ENCODE data around the gene CATSPERE.
"Not testable (repeated sequence)": the region's sequence is repeated elsewhere in the genome, so short reads cannot be mapped to it uniquely, and the experiment has no call there.

Gene CATSPERE

DNA sequence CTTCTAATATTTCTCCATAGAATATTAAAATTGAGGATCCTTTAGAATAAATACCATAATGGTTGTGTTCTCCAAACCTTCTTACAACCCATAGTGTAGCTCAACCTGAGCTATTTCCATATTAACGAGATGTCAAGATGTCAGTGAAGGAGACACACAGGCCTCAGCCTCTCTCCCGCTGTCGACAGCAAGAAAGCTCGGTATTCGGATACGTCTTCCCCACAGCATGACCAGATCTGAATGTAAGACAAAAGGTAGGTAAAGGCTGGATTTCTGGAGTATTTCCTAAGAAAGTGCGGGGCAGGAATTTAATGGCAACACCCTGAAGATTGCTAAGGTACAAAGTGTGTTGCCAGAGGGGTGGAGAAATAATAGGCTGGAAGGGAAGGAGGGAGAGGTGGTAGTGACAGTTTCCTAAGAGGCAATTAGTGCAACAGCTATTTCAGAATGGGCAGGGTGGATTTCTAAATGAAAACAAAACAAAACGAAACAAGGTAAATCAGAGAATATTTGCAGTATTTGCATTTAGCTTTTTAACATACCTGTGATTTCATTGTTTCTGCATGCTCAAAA lies 11.1 kb upstream of the CATSPERE start:
- DNase-seq = no peak

DNA sequence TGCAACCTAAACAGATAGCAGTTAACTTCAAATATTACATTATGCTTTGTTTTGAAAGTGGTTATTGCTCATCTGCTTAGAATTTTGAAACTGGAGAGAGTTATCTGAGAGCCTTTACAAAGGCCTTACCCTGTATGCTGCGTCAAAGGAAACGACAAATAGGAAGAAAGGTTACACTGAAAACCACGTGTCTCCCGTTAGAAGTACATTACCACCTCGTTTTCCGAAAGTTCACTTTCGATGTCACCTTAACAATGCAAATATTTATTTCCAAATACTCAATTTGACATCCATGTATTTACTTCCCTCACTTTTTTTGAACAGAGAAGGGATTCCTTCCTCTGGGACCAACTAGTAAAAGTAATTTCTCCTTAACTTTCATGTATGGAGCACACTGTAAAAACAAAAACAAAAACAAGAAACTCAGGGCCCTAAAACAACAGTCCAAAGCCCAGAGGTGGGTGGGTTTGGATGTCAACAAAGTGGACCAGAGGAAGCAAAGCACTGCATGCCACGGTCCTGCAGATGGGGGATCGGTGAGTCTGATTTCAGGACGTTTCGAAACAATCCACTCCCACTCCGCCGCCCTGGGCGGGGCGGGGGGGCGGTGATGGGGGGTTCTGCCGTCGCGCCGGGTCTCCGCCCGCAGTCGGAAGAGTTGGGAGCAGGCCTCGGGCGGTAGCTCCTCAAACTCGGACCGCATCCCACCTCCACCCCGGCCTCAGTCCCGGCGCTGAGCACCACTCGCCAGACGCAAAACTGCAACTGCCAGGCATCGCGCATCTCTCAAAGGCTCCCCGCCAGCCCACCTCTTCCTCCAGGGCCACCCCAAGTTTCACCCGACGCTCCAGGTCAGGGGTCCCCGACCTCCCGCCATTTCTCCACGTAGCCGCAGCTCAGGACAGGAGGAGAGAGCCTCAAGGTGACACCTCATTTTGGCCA lies 10.2 kb upstream of the CATSPERE start:
- peak; percentile 47 to 51 for DNase-seq

DNA sequence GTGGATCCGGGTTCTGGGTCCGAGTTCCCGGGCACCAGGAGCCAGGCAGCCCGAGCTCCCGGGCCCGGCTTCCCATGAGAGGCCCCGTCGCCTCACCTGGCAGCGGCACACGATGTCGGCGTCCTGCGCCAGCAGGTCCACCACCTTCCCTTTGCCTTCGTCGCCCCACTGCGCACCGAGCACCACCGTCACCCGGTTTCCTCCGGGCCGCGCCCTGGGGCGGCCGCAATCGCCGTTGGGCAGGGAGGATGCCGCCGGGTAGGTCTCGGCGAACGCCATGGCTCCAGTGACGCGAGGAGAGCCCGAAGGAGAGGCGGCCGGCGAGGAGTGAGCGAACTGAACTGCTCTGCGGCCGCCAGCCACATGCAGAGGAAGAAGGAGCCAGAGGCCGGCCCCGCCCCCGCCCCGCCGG lies 9.5 kb upstream of the CATSPERE start, which contains the start of gene ADSS2:
ADSS2 (minus strand) TSS at position 371 of the 412 bp plus-strand sequence; CDS start at position 279, 92 bp downstream.
- DNase-seq = no peak

DNA sequence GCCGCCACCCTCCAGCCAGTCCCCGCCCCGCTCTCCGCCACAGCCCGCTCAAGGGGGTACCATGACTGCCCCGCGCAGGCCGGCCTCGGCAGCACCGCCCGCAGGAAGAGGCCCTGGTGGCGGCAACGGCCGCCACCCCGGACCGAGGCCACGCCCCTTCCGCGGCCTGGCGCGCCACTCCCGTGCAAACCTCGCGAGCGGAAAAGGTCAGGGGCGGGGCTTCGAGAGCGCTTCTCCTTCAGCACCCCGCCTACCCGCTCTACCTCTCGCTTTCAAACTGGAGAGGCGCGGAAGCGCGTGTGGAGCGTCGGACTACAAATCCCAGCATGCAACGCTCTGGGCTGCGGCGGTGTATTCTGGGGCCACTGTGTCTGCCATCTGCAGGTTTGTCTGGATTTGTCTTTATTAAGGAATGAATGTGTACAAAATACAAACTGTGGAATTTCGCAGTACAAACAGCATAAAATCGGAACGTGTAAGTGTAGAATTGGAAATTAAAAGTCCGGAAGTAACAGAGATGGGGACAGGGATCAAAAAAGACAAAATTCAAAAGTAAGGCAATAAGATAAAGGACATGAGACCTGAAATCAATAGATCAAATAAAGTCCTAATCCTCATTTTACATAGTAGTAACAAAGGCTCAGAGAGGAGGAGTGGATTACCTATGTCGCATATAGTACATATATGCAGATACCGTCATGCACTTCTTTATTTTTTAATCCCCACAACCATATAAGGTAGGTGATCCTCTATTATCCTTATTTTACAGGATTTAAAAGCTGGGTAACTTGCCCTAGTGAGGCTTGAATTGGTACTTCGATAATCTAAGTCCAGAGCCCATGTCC lies 8.9 kb upstream of the CATSPERE start:
- peak; percentile 98 for DNase-seq

DNA sequence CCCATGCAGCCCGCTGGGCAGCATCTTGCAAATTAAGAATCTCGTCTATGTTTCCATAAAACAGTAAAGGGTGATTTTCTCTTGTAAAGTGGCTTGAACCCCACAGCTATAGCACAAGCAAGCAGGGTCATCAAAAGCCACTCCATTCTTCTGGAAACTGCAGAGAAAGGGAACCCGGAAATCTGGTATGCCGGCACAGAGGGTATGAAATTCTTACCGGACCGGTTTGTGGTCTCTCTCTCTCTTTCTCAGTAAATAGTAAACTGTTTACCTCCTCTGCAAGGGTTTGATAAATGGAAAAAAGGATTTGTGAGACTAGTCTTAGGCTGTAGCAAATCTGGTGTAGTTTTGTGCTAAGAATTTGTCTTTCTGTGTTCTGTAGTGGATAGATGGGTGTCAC lies 6.7 kb upstream of the CATSPERE start:
- no peak for DNase-seq

DNA sequence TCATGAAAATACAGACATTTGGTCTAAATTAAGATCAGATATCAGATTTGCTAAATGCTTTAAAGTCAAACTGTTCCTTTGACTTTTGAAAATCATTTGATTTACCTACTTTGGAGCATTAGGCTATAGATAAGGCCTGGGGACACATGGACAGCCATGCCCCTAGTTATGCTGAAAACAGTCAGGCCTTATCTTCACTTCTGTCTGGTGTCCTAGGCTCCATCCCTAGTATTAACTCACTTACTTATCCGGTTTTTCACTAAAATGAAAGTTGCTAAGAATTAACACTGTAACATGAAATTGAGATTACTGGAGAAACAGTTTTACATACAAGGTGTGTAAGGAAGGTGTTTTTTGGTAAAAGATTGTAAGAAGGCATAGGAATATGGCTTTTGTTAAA lies 4.5 kb upstream of the CATSPERE start:
- DNase-seq = no peak

DNA sequence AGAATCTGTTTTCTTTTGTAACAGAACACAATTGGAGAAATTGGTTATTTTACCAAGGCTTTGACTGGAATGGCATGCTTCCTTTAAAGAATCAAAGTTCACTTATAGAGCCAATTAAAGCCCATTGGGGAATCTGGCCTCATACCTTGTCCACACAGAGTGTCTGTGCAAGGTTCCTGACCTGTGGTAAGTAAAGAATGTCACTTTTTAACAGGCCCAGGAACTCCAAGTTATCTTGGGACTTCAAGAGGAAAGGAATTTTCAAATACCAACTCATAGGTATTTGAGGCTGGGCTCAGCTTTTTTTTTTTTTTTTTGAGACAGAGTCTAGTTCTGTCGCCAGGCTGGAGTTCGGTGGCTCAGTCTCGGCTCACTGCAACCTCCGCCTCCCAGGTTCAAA lies 2.3 kb upstream of the CATSPERE start:
- DNase-seq = no peak

DNA sequence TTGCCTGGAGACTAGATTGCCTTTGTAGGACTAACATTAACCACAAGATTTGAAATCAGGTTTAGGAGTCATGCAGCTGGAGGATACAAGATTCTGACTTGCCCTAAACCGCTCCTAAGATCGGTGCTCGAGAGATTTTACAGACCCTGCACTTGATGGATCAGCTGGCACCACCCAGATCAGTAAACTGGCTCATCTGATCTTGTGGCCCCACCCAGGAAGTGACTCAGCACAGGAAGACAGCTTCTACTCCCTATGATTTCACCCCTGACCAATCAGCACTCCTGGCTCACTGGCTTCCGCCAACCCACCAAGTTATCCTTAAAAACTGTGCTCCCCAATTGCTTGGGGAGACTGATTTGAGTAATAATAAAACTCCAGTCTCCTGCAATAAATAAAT lies 876 bp upstream of the CATSPERE start:
- no peak for DNase-seq

DNA sequence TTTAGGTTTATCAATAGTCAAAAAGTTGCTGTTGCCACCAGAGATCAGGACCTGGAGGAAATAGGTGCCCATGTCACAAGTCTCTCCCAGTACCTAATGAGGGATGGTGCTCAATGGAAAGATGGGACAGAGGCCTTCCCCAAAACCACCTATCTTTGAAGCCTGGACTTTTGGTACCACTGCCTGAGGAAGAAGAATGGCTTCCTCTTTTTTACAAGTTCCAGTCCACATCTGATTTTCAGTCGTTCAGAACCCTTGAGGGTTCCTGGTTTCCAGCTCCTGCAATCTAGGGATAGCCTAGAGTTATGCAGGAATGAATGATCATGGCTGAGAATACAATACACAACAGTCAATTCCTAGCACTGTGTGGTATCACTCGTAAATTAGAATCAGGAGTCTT lies 5.7 kb downstream of the CATSPERE start:
- no peak for DNase-seq

DNA sequence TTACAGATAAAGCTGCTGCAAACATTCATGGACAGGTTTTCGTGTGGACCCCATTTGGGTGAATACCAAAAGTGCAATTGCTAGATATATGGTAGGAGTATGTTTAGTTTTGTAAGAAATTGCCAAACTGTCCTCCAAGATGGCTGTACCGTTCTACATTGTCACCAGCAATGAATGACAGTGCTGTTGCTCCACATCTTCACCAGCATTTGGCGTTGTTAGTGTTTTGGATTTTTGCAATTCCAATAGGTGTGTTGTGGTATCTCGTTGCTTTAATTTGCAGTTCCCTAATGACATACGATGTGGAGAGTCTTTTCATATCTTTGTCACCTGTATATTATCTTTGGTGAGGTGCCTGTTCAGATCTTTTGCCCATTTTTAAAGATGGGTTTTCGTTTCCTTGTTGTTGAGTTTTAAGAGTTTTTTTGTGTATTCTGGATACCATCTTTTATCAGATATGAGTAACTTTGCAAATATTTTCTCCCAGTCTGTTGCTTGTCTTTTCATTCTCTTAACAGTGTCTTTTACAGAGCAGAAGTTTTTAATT lies 12.1 kb downstream of the CATSPERE start:
- DNase-seq = no peak

DNA sequence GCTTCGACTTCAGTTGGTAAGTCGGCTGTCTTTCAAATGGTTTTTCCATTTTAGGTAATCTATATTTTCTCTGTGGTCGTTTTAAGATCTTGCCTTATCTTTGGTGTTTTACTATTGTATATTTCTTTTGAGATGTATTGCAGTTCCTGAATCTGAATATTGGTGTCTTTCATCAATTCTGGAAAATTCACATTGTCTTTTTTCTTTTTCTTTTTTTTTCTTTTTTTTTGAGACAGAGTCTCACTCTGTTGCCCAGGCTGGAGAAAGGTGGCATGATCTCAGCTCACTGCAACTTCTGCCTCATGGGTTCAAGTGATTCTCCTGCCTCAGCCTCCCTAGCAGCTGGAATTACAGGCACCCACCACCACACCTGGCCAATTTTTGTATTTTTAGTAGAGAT lies 23.9 kb downstream of the CATSPERE start:
- DNase-seq = not testable (repeated sequence)

DNA sequence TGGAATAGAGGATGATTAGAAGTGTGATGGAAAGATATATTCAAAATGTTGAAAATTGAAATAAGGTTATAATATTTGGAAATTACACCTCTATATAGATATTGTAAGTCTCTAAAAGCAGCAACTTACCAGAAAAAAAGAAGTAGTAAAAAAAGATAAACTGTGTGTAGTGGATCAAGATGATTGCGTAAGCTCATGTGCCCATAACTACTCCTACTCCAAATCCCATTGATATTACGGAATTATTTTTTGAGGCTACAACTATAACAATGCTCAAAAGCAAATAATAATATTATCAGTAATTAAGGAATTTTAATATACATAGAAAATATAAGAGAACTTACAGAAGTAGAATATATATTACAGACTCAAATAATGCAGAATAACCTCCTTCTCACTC lies 33.6 kb downstream of the CATSPERE start:
- no peak for DNase-seq

DNA sequence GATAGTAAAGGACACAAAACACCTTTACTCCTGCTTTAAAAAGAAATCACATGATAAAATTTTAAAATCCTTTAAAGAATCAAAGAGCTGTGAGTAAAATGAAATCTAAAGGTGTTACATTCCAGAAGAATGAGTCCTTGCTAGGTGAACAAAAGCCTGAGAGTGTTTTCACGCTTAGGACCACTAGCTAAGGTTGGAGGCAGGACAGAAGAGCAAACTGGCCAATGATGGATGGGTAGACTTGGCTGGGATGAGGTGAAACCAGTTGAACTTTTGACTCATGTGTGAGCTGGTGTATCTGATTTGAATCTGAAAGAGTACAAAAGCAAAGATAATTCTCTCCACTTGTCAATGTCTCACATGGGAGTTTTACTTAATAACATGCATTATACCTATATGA lies 35.1 kb downstream of the CATSPERE start:
- no peak for DNase-seq

DNA sequence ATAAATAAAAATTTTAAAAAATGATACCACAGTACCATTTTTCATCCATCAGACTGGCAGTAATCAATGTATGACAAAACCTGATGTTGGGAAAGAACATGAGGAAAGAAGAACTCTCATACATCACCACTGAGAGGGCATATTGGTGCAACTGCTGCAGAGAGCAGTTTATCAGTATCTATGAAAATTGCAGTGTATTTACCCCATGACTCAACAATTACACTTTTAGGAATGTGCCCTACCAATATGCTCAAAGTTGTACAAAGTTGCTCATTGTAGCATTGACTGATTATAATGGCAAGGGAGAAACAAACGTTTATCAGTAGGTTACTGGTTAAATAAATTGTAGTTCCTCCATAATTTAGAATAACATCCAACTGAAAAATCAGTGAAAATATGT lies 36.7 kb downstream of the CATSPERE start:
- DNase-seq = no peak

DNA sequence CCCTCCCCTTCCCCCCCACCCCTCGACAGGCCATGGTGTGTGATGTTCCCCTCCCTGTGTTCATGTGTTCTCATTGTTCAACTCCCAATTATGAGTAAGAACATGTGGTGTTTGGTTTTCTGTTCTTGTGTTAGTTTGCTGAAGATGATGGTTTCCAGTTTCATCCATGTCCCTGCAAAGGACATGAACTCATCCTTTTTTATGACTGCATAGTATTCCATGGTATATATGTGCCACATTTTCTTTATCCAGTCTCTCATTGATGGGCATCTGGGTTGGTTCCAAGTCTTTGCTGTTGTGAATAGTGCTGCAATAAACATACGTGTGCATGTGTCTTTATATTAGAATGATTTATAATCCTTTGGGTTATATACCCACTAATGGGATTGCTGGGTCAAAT lies 38.4 kb downstream of the CATSPERE start:
- not testable (repeated sequence) for DNase-seq

DNA sequence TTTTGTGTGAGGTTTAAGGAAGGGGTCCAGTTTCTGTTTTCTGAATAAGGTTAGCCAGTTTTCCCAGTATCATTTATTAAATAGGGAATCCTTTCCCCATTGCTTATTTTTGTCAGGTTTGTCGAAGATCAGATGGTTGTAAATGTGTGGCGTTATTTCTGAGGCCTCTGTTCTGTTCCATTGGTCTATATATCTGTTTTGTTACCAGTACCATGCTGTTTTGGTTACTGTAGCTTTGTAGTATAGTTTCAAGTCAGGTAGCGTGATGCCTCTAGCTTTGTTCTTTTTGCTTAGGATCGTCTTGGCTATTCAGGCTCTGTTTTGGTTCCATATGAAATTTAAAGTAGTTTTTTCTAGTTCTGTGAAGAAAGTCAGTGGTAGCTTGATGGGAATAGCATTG lies 39.4 kb downstream of the CATSPERE start:
- DNase-seq = not testable (repeated sequence)

DNA sequence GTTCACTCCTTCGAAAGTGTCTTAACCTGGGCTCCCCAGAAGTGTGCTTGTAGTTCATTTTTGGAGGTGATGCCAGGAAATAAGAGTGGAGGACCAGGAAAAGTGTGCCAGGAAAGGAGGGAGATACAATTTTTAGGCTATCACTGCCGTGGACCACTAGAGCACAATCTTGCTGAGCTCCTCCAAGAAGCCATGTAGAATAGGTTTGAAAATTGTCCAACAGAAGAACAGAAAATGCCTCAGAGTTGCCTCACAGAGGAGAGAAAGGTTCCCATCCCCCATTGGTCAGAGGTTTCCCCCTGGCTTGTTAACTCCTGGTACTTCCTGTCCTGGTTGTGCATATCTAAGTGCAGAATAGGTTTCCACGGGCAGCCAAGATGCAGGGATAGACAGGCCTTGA lies 41.6 kb downstream of the CATSPERE start:
- DNase-seq = no peak

DNA sequence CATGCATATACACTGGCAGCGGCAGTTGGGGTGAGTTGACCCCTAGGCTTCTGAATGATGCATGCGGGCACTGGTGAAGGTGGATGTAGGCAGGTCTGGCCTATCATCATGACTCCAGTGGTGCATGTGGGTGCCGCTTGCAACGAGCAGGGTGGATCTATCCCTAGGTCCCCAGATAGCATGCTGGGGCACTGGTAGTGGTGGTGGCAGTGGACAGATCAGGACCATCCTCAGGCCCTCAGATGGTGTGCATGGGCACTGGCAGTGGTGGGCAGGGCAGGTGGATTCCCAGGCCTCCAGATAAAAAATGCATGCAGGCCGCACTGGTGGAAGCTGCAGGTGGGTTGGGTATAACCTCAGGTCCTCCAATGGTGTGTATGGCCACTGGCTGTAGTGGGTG lies 52.4 kb downstream of the CATSPERE start:
- no peak for DNase-seq

DNA sequence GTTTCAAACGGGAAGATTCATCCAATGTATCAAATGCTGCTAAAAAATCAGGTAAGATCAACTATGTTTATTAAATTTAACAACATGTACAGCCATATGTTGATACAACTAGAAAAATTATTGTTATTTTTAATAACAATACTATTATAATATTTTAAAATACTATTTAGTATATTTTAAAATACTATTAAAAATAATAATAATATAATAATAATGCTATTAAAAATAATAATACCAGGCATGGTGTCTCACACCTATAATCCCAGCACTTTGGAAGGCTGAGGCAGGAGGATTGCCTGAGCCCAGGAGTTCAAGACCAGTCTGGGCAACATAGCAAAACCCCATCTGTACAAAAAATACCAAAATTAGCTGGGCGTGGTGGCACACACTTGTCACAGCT lies 54.6 kb downstream of the CATSPERE start:
- DNase-seq = no peak

DNA sequence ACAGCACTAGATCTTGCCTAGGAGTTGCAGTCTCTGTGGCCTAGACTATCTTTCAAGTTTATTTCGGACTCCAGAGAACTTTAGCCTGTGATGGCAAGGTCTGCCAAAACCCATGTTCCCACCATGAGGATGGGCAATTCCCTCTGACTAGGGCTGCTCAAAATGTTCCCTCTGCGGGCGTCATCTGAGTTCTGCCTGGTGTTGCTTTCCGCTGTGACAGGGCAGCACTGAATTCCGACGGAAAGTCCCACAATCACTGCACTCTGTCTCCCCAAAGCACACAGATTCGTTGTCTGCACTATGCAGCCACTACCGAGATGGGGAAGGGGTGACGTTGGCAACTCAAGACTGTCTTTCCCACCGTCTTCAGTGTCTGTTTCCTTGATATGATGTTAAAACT lies 75.2 kb downstream of the CATSPERE start:
- no peak for DNase-seq

DNA sequence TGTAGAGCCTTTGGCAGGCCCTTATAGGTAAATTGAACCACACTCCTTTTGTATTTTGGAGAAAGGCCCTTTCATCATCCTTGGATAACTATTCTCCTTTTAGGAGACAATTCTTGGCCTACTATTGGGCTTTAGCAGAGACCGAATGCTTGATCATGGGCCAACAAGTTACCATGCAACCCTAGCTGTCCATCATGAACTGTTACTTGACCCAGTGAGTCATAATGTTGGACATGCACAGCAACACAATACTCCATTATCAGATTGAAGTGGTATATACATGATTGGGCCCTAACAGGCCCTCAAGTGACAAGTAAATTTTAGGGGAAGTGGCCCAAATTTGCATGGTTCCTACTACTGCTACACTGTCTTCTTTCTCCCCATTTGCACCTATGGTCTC lies 84.4 kb downstream of the CATSPERE start:
- DNase-seq = no peak

DNA sequence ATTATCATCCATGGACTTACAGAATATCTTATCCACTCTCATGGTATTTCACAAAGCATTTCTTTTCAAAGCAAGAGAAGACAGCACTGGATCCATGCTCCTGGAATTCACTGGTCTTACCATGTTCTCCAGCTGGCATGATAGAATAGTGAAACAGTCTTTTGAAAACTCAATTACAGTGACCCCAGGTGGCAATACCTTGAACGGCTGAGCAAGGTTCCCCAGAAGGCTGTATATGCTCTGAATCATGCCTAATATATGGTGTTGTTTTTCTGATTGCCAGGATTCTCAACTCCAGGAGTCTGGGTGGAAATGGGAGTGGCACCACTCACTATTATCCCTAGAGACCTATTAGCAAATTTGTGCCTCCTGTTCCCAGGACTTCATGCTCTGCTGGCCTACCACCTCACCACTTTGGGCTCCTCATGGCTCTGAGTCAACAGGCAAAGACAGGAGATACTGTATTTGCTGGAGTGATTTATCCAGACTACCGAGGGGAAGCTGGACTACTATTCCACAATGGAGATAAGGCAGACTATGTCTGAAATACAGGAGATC lies 87.6 kb downstream of the CATSPERE start:
- no peak for DNase-seq

DNA sequence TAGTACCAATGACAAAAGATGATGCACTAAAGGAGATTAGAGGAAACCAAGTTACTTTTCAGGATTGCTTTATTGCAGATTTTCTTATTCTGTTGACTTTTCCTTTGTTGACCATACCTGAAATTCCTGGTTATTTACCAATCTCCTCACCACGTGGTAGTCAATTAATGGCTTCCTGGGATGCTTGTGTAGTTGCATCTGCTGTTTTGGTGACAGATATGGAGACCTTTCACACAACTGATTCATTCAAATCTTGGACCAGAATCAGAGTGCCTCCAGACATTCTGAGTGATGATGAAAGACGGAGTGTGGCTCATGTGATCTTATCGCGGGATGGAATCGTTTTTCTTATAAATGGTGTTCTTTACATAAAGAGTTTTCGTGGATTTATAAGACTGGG lies 91.3 kb downstream of the CATSPERE start:
- no peak for DNase-seq
